SU-DHL-6 (cell line): ENCODE results near the gene FAM181B.

Experiments used
- EZH2phosphoT487 ChIP-seq: fragments of 200-600 bp; sonication (generic), shearing (Covaris generic); conservative IDR thresholded peaks from 2 replicates; pipeline ENCODE4 v1.6.1; 2018; ENCODE audit warnings: mild to moderate bottlenecking, antibody characterized with exemption, low read length, moderate library complexity, mixed read lengths
- TF ChIP-seq, protein P1 (sequence below): fragments of 200-600 bp; sonication (generic); IDR thresholded peaks from one replicate; pipeline ENCODE4 v1.5.1; 2017; ENCODE audit warnings: antibody characterized with exemption, mild to moderate bottlenecking, low read length, moderate library complexity; ENCODE audit not compliant: insufficient read depth, poor library complexity, severe bottlenecking

DNA sequence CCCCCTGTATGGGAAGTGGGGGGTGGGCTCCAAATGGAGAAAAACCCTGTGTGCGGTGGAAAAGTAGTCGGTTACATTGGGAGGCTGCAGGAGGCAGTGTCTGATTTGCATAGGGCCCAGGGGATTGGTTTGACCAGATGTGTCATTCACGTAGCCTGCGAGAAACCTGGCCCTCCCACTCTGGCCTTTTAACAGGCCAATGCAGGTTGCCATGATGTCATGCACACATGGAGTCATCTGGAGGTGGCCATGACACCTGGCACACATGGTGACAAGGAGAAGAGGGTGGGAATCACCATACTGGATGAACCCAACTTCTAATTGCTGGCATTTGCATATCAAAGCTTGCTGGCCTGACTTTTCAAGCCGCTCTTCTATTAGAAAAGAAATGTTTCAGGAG, 50.6 kb downstream of the FAM181B start:
- TF ChIP-seq, protein P1, sequence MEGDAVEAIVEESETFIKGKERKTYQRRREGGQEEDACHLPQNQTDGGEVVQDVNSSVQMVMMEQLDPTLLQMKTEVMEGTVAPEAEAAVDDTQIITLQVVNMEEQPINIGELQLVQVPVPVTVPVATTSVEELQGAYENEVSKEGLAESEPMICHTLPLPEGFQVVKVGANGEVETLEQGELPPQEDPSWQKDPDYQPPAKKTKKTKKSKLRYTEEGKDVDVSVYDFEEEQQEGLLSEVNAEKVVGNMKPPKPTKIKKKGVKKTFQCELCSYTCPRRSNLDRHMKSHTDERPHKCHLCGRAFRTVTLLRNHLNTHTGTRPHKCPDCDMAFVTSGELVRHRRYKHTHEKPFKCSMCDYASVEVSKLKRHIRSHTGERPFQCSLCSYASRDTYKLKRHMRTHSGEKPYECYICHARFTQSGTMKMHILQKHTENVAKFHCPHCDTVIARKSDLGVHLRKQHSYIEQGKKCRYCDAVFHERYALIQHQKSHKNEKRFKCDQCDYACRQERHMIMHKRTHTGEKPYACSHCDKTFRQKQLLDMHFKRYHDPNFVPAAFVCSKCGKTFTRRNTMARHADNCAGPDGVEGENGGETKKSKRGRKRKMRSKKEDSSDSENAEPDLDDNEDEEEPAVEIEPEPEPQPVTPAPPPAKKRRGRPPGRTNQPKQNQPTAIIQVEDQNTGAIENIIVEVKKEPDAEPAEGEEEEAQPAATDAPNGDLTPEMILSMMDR, result no peak
- TF ChIP-seq EZH2phosphoT487, result no peak
